GM18909 (cell line): Measurements from ENCODE around the gene TTC13.

Experiments
- ATAC-seq: cut with Tn5 transposase; IDR thresholded peaks from one replicate; pipeline ENCODE4 v1.9.1; 2021; ENCODE audit warnings: mild to moderate bottlenecking; ENCODE audit not compliant: unreplicated experiment, poor library complexity

Gene TTC13

GRCh38 chr1:230877924-230878590, 100.6 kb downstream of the TTC13 start:
- no peak for ATAC-seq

GRCh38 chr1:230877146-230877923, 101.3 kb downstream of the TTC13 start:
- no peak for ATAC-seq

GRCh38 chr1:230876660-230877059, 102.0 kb downstream of the TTC13 start:
- ATAC-seq = no peak

- no peak for ATAC-seq
Observed at GRCh38 chr1:230875370-230875769, 103.3 kb downstream of the TTC13 start.

- ATAC-seq = no peak
Observed at GRCh38 chr1:230870916-230871315, 107.7 kb downstream of the TTC13 start.

- ATAC-seq = no peak
Observed at GRCh38 chr1:230869500-230869899, 109.2 kb downstream of the TTC13 start.

- peak; percentile 41 for ATAC-seq
Observed at GRCh38 chr1:230868736-230869385, 109.8 kb downstream of the TTC13 start.

GRCh38 chr1:230867903-230868735, 110.5 kb downstream of the TTC13 start, which contains the start of gene C1orf198:
Gene C1orf198, minus strand, starts transcription at chr1:230868521. Its CDS starts 9 bp downstream, at chr1:230868512.
- peak; percentile 83 for ATAC-seq

GRCh38 chr1:230867101-230867902, 111.4 kb downstream of the TTC13 start:
- no peak for ATAC-seq

GRCh38 chr1:230866171-230867070, 112.2 kb downstream of the TTC13 start:
- ATAC-seq = no peak

- no peak for ATAC-seq
Observed at GRCh38 chr1:230865062-230865817, 113.4 kb downstream of the TTC13 start.

- ATAC-seq = no peak
Observed at GRCh38 chr1:230864441-230864840, 114.2 kb downstream of the TTC13 start.

- ATAC-seq = no peak
Observed at GRCh38 chr1:230863449-230863848, 115.2 kb downstream of the TTC13 start.

- no peak for ATAC-seq
Observed at GRCh38 chr1:230861970-230862595, 116.6 kb downstream of the TTC13 start.

GRCh38 chr1:230861489-230861888, 117.2 kb downstream of the TTC13 start:
- no peak for ATAC-seq

GRCh38 chr1:230860617-230861384, 117.9 kb downstream of the TTC13 start:
- no peak for ATAC-seq
